HepG2 (cell line): ENCODE data around the gene PML. TPM values are rescaled to one million over a fixed set of nuclear protein-coding genes. Genes with fewer than 3 reads are reported as not detected.

Experiments
- AHR ChIP-seq: IDR thresholded peaks from 2 replicates; pipeline ENCODE4 v1.6.1; 2018; ENCODE audit warnings: missing genetic modification reagents, missing compliant biosample characterization
- BCLAF1 ChIP-seq: fragments of 450-650 bp; IDR thresholded peaks from 2 replicates; pipeline ENCODE4 v1.6.1; 2017; ENCODE audit warnings: mild to moderate bottlenecking
- FLYWCH1 ChIP-seq: sonication (generic); formaldehyde crosslinking; IDR thresholded peaks from 2 replicates; pipeline ENCODE4 v1.8.1; 2023; ENCODE audit warnings: mild to moderate bottlenecking, missing genetic modification reagents
- GMEB2 ChIP-seq: IDR thresholded peaks from 2 replicates; pipeline ENCODE4 v1.6.1; 2016; ENCODE audit warnings: missing biosample characterization, missing genetic modification reagents, low read depth
- IRF9 ChIP-seq: sonication (generic); formaldehyde crosslinking; IDR thresholded peaks from 2 replicates; pipeline ENCODE4 v1.8.0; 2022; ENCODE audit warnings: missing genetic modification reagents, mild to moderate bottlenecking, borderline replicate concordance
- NCOA5 ChIP-seq: sonication (generic); formaldehyde crosslinking; IDR thresholded peaks from 2 replicates; pipeline ENCODE4 v1.4.0; 2020; ENCODE audit warnings: missing genetic modification reagents
- NR2F6 ChIP-seq, 2 experiments: IDR thresholded peaks; 2 replicates each; pipeline ENCODE4 v1.6.1; 2016; ENCODE audit warnings: antibody characterized with exemption in 1 of 2, mild to moderate bottlenecking in 1 of 2
- REXO4 ChIP-seq: sonication (generic); formaldehyde crosslinking; IDR thresholded peaks from 2 replicates; pipeline ENCODE4 v1.8.0; 2022; ENCODE audit warnings: missing genetic modification reagents, mild to moderate bottlenecking, borderline replicate concordance
- SAFB2 ChIP-seq: sonication (generic); formaldehyde crosslinking; IDR thresholded peaks from 2 replicates; pipeline ENCODE4 v1.5.1; 2020; ENCODE audit warnings: missing genetic modification reagents, low read depth, mild to moderate bottlenecking, borderline replicate concordance
- SAP130 ChIP-seq: IDR thresholded peaks from 2 replicates; pipeline ENCODE4 v1.6.1; 2016; ENCODE audit warnings: low read depth
- SIN3B ChIP-seq: fragments of 150-350 bp; IDR thresholded peaks from 2 replicates; pipeline ENCODE4 v1.6.1; 2014; ENCODE audit warnings: low read length
- SRSF9 ChIP-seq: fragments of 200-400 bp; formaldehyde crosslinking; IDR thresholded peaks from 2 replicates; pipeline ENCODE4 v1.6.1; 2018; ENCODE audit warnings: borderline replicate concordance, mild to moderate bottlenecking, low read depth, low read length; ENCODE audit not compliant: insufficient read depth, poor library complexity, severe bottlenecking
- TBL1XR1 ChIP-seq: fragments of 150-350 bp; IDR thresholded peaks from 2 replicates; pipeline ENCODE4 v1.6.1; 2014; ENCODE audit warnings: borderline replicate concordance, low read length; ENCODE audit not compliant: partially characterized antibody
- TP53 ChIP-seq: sonication (generic); formaldehyde crosslinking; conservative IDR thresholded peaks from 2 replicates; pipeline ENCODE4 v1.4.0; 2020; ENCODE audit warnings: missing genetic modification reagents
- ZFP82 ChIP-seq: sonication (generic); formaldehyde crosslinking; IDR thresholded peaks from 2 replicates; pipeline ENCODE4 v1.5.1; 2020; ENCODE audit warnings: mild to moderate bottlenecking, missing genetic modification reagents, borderline replicate concordance
- ZMYM3 ChIP-seq: sonication (generic); formaldehyde crosslinking; IDR thresholded peaks from 2 replicates; pipeline ENCODE4 v1.5.1; 2020; ENCODE audit warnings: mild to moderate bottlenecking, missing genetic modification reagents
- ZNF280D ChIP-seq: sonication (generic); formaldehyde crosslinking; IDR thresholded peaks from 2 replicates; pipeline ENCODE4 v1.5.1; 2020; ENCODE audit warnings: mild to moderate bottlenecking, missing genetic modification reagents
- ZNF629 ChIP-seq: sonication (generic); formaldehyde crosslinking; conservative IDR thresholded peaks from 2 replicates; pipeline ENCODE4 v1.5.0; 2020; ENCODE audit warnings: missing genetic modification reagents
- ZNF777 ChIP-seq: sonication (generic); formaldehyde crosslinking; IDR thresholded peaks from 2 replicates; pipeline ENCODE4 v1.4.0; 2020; ENCODE audit warnings: missing genetic modification reagents
- ZNF790 ChIP-seq: sonication (generic); formaldehyde crosslinking; IDR thresholded peaks from 2 replicates; pipeline ENCODE4 v1.8.0; 2022; ENCODE audit warnings: missing genetic modification reagents, mild to moderate bottlenecking, borderline replicate concordance
- ZNF883 ChIP-seq: sonication (generic); formaldehyde crosslinking; IDR thresholded peaks from 2 replicates; pipeline ENCODE4 v1.5.1; 2020; ENCODE audit warnings: mild to moderate bottlenecking, missing genetic modification reagents; ENCODE audit errors: not compliant biosample characterization
- polyA plus RNA-seq, 8 experiments: library from polyadenylated mRNA; depleted of rRNA in 3 of 8; stranded (reverse) in 7 of 8; unstranded in 1 of 8; fragments of >200 nt; fragmentation: Illumina TruSeq in 4 of 8; extraction: Trizol in 4 of 8; gene quantifications; 2 replicates each; pipeline versions ENCODE4 v1.2.1 to v1.2.3, GENCODE V29; 2011 to 2016; ENCODE audit warnings: low read depth in 4 of 8, missing spikeins in 1 of 8, mixed read lengths in 1 of 8; ENCODE audit not compliant: insufficient read depth in 1 of 8
- total RNA-seq, 5 experiments: library from RNA; depleted of rRNA; stranded (reverse); fragments of >200 nt; fragmentation: Illumina TruSeq; extraction: Trizol; gene quantifications; 2 replicates each; pipeline ENCODE4 v1.2.3, GENCODE V29; 2016; ENCODE audit warnings: low read depth in 1 of 5

The PML gene
- total and polyA plus RNA-seq, 2 of the 13 experiments (the other 11 are each of a cell fraction or from before 2014, with no cell fraction given) = 2.9 to 3.9 TPM

GRCh38 chr15:73991726-73992593 is 2.6 kb upstream of the PML start, which contains the start of gene STOML1 (continued):
- peak; percentile 59; the same call in 1 of the 2 replicates for TF ChIP-seq GMEB2 (CRISPR knock-in tag)
- no peak for TF ChIP-seq ZNF629
- TF ChIP-seq TBL1XR1 = no peak
- TF ChIP-seq AHR = no peak
- no peak for TF ChIP-seq TP53 (CRISPR knock-in tag)
- TF ChIP-seq SIN3B = no peak
- no peak for TF ChIP-seq NCOA5 (CRISPR knock-in tag)
- no peak for TF ChIP-seq BCLAF1
- no peak; the same call in 1 of the 2 replicates for TF ChIP-seq SAFB2 (CRISPR knock-in tag)
- TF ChIP-seq FLYWCH1 (CRISPR knock-in tag) = no peak
- no peak for TF ChIP-seq REXO4
- TF ChIP-seq ZFP82 (CRISPR knock-in tag) = no peak
- TF ChIP-seq ZNF280D (CRISPR knock-in tag) = no peak
- peak; percentile 65; the same call in 1 of the 2 replicates for TF ChIP-seq ZNF790 (CRISPR knock-in tag)
- TF ChIP-seq ZMYM3 (CRISPR knock-in tag) = no peak
- TF ChIP-seq ZNF777 (CRISPR knock-in tag) = peak; percentile 51; the same call in 1 of the 2 replicates
- peak; percentile 73; the same call in 1 of the 2 replicates for TF ChIP-seq IRF9
- TF ChIP-seq NR2F6 (IDR thresholded peaks at IDR 0.05) = no peak
- TF ChIP-seq NR2F6 (CRISPR knock-in tag; IDR thresholded peaks at IDR 0.05) = no peak
- TF ChIP-seq SAP130 = peak; percentile 98
- no peak for TF ChIP-seq ZNF883 (CRISPR knock-in tag)
- no peak for TF ChIP-seq SRSF9
